ENCODE results near the gene ANKHD1. TPM values are rescaled to one million over a fixed set of nuclear protein-coding genes. Genes with fewer than 3 reads are reported as not detected.

Gene ANKHD1
- total RNA-seq, 1 experiment from 2014 or later = 113 TPM

- no peak for TF ChIP-seq AFF4 (CRISPR knock-in tag; IDR thresholded peaks at IDR 0.05; ENCODE audit: borderline replicate concordance)
- TF ChIP-seq MYBL2 (CRISPR knock-in tag; IDR thresholded peaks at IDR 0.05) = no peak
Observed at GRCh38 chr5:140398379-140398811, 3.2 kb upstream of the ANKHD1 start (continued).

GRCh38 chr5:140399979-140400729 is 1.5 kb upstream of the ANKHD1 start:
- no peak overlapping the region for H3K4me3 Mint-ChIP-seq
- no peaks in the 10 kb centered on the region for H3K27me3 Mint-ChIP-seq (ENCODE audit: low read depth)
- DNase-seq (ENCODE audit: low spot score) = no peak
- H3K4me1 Mint-ChIP-seq = peaks cover 37% of the 10 kb centered on the region
- H3K36me3 Mint-ChIP-seq = peaks cover 1% of the 10 kb centered on the region; the same call in 1 of the 2 replicates
- ATAC-seq = no peak
- ChIA-PET CTCF (interaction anchor here (1.1 to 3.5 kb wide), 4 partner anchors 28 to 54 kb away, joined by 3 to 30 read pairs (median 8); partner anchors contain the start of gene HBEGF), POLR2A (interaction anchor here (0.5 to 2.7 kb wide), 6 partner anchors 54 to 921 kb away, joined by 3 to 20 read pairs (median 5); partner anchors contain the start of genes EIF4EBP3 and HBEGF)
- TF ChIP-seq ELF4 (CRISPR knock-in tag; IDR thresholded peaks at IDR 0.05; ENCODE audit: low read depth) (no peak), CDX4 (CRISPR knock-in tag; IDR thresholded peaks at IDR 0.05; ENCODE audit: borderline replicate concordance) (no peak), ZNF396 (CRISPR knock-in tag; IDR thresholded peaks at IDR 0.05; ENCODE audit: borderline replicate concordance) (no peak), AR (CRISPR knock-in tag; IDR thresholded peaks at IDR 0.05) (no peak), ZNF263 (CRISPR knock-in tag; IDR thresholded peaks at IDR 0.05; ENCODE audit: low read depth) (no peak), ZNF121 (CRISPR knock-in tag; IDR thresholded peaks at IDR 0.05) (no peak), TP53 (CRISPR knock-in tag; IDR thresholded peaks at IDR 0.05) (no peak), ATF6 (CRISPR knock-in tag; IDR thresholded peaks at IDR 0.05) (no peak), FOXJ3 (CRISPR knock-in tag; IDR thresholded peaks at IDR 0.05; ENCODE audit: borderline replicate concordance) (no peak), ZNF671 (CRISPR knock-in tag; IDR thresholded peaks at IDR 0.05) (no peak), NR2C2 (CRISPR knock-in tag; IDR thresholded peaks at IDR 0.05) (no peak), NR3C1 (CRISPR knock-in tag; conservative IDR thresholded peaks at IDR 0.05; ENCODE audit: low read depth) (no peak)
- no peaks in the 10 kb centered on the region for H3K9me3 Mint-ChIP-seq
- H3K27ac Mint-ChIP-seq = peak overlapping the region; percentile 98
